Liver (tissue), 9 donors: Measurements from ENCODE around the gene MFSD6. TPM values are rescaled to one million over a fixed set of nuclear protein-coding genes. Genes with fewer than 3 reads are reported as not detected.

Experiments used
- DNase-seq: peaks from one replicate; pipeline ENCODE4 v3.0.0-alpha.2; 2017; ENCODE audit warnings: low spot score
- H3K27ac ChIP-seq, 2 donors: one replicate each; pipeline ENCODE4 v1.7.0; 2013; ENCODE audit warnings: inconsistent platforms in 2 of 2, low read length in 2 of 2, control low read depth in 1 of 2, low read depth in 1 of 2, mild to moderate bottlenecking in 1 of 2
- H3K27me3 ChIP-seq, 4 donors: one replicate each; pipeline versions ENCODE4 v1.6.1 to v1.7.0; 2013; ENCODE audit warnings: low read length in 3 of 4, inconsistent platforms in 1 of 4, mild to moderate bottlenecking in 1 of 4, moderate library complexity in 1 of 4; ENCODE audit not compliant: control insufficient read depth in 4 of 4, insufficient read depth in 4 of 4
- H3K36me3 ChIP-seq, 4 donors: one replicate each; pipeline versions ENCODE4 v1.6.1 to v1.7.0; 2013; ENCODE audit warnings: low read length in 3 of 4, mild to moderate bottlenecking in 3 of 4, low read depth in 1 of 4, moderate library complexity in 1 of 4; ENCODE audit not compliant: control insufficient read depth in 4 of 4, insufficient read depth in 3 of 4
- H3K4me1 ChIP-seq, 4 donors: one replicate each; pipeline versions ENCODE4 v1.6.1 to v1.7.0; 2013; ENCODE audit warnings: low read length in 3 of 4, mild to moderate bottlenecking in 3 of 4, moderate library complexity in 1 of 4; ENCODE audit not compliant: control insufficient read depth in 4 of 4, insufficient read depth in 4 of 4
- H3K4me3 ChIP-seq, 3 donors: one replicate each; pipeline versions ENCODE4 v1.6.1 to v1.7.0; 2013; ENCODE audit warnings: low read length in 3 of 3, control low read depth in 1 of 3, low read depth in 1 of 3, mild to moderate bottlenecking in 1 of 3
- H3K9ac ChIP-seq, 2 donors: one replicate each; pipeline ENCODE4 v1.7.0; 2013; ENCODE audit warnings: low read length in 2 of 2, mild to moderate bottlenecking in 2 of 2, moderate library complexity in 2 of 2, control low read depth in 1 of 2, low read depth in 1 of 2
- H3K9me3 ChIP-seq, 4 donors: one replicate each; pipeline versions ENCODE4 v1.6.1 to v1.7.0; 2013; ENCODE audit warnings: low read length in 3 of 4; ENCODE audit not compliant: control insufficient read depth in 4 of 4
- EGR1 ChIP-seq, 2 donors: IDR thresholded peaks; 2 replicates each; pipeline ENCODE4 v1.6.1; 2016 to 2018; ENCODE audit warnings: antibody characterized with exemption in 2 of 2, low read depth in 2 of 2
- FOXA1 ChIP-seq: IDR thresholded peaks from 2 replicates; pipeline ENCODE4 v1.6.1; 2016; ENCODE audit warnings: antibody characterized with exemption
- FOXA2 ChIP-seq: IDR thresholded peaks from 2 replicates; pipeline ENCODE4 v1.6.1; 2016; ENCODE audit warnings: antibody characterized with exemption
- GABPA ChIP-seq, 2 donors: IDR thresholded peaks in 1 of 2; conservative IDR thresholded peaks in 1 of 2; 2 replicates each; pipeline ENCODE4 v1.6.1; 2016; ENCODE audit warnings: antibody characterized with exemption in 2 of 2, mild to moderate bottlenecking in 1 of 2, moderate library complexity in 1 of 2
- HNF4A ChIP-seq, 2 donors: conservative IDR thresholded peaks; 2 replicates each; pipeline ENCODE4 v1.6.1; 2016; ENCODE audit warnings: antibody characterized with exemption in 2 of 2, mild to moderate bottlenecking in 2 of 2
- HNF4G ChIP-seq: IDR thresholded peaks from 2 replicates; pipeline ENCODE4 v1.6.1; 2016; ENCODE audit warnings: antibody characterized with exemption
- JUND ChIP-seq, 2 donors: IDR thresholded peaks; 2 replicates each; pipeline ENCODE4 v1.6.1; 2016; ENCODE audit warnings: antibody characterized with exemption in 2 of 2
- RAD21 ChIP-seq, 2 donors: IDR thresholded peaks; 2 replicates each; pipeline ENCODE4 v1.6.1; 2016; ENCODE audit warnings: antibody characterized with exemption in 2 of 2, mild to moderate bottlenecking in 2 of 2
- RXRA ChIP-seq, 2 donors: IDR thresholded peaks; 2 replicates each; pipeline ENCODE4 v1.6.1; 2017 to 2018; ENCODE audit warnings: antibody characterized with exemption in 2 of 2, mild to moderate bottlenecking in 1 of 2
- SP1 ChIP-seq: IDR thresholded peaks from 2 replicates; pipeline ENCODE4 v1.6.1; 2018; ENCODE audit warnings: antibody characterized with exemption, mild to moderate bottlenecking
- TAF1 ChIP-seq: conservative IDR thresholded peaks from 2 replicates; pipeline ENCODE4 v1.6.1; 2016; ENCODE audit warnings: antibody characterized with exemption, mild to moderate bottlenecking
- YY1 ChIP-seq: IDR thresholded peaks from 2 replicates; pipeline ENCODE4 v1.6.1; 2016; ENCODE audit warnings: antibody characterized with exemption, mild to moderate bottlenecking
- WGBS: extraction: QIAGEN DNeasy Blood & Tissue Kit; methylation state at CpG from one replicate; pipeline ENCODE4 v1.1.7; 2013; 5-methylcytosine and 5-hydroxymethylcytosine counted together
- polyA plus RNA-seq, 2 donors: library from polyadenylated mRNA; stranded (reverse) in 1 of 2; unstranded in 1 of 2; fragments of 200-250 nt in 1 of 2; fragments of >200 nt in 1 of 2; fragmentation: Nextera tagmentation in 1 of 2; extraction: Ambion mirVana in 1 of 2; gene quantifications; one replicate each; pipeline versions ENCODE4 v1.2.1 to v1.2.3, GENCODE V29; 2013 to 2015
- total RNA-seq, 2 donors: library from RNA; depleted of rRNA; stranded (reverse); fragments of >200 nt; gene quantifications; one replicate each; pipeline ENCODE4 v1.2.3, GENCODE V29; 2014
- TF ChIP-seq, protein P1 (sequence below): fragments of 150-350 bp; IDR thresholded peaks from 2 replicates; pipeline ENCODE4 v1.5.1; 2017; ENCODE audit warnings: improper control_type of control experiment, low read depth, low read length; ENCODE audit not compliant: missing input control
- TF ChIP-seq, protein P2 (sequence below): IDR thresholded peaks from 2 replicates; pipeline ENCODE4 v1.6.1; 2016; ENCODE audit warnings: antibody characterized with exemption
- TF ChIP-seq, protein P3 (sequence below): IDR thresholded peaks from 2 replicates; pipeline ENCODE4 v1.6.1; 2016; ENCODE audit warnings: antibody characterized with exemption, mild to moderate bottlenecking
- TF ChIP-seq, protein P4 (sequence below): IDR thresholded peaks from 2 replicates; pipeline ENCODE4 v1.6.1; 2016; ENCODE audit warnings: antibody characterized with exemption
- donor health status: healthy.
- donor health status: healthy.
- donor health status: healthy.
- donor health status: healthy.
- donor health status: healthy.

MFSD6 gene
- total and polyA plus RNA-seq, 4 donors: 0.83 to 9.5 (median 2.4) TPM

DNA sequence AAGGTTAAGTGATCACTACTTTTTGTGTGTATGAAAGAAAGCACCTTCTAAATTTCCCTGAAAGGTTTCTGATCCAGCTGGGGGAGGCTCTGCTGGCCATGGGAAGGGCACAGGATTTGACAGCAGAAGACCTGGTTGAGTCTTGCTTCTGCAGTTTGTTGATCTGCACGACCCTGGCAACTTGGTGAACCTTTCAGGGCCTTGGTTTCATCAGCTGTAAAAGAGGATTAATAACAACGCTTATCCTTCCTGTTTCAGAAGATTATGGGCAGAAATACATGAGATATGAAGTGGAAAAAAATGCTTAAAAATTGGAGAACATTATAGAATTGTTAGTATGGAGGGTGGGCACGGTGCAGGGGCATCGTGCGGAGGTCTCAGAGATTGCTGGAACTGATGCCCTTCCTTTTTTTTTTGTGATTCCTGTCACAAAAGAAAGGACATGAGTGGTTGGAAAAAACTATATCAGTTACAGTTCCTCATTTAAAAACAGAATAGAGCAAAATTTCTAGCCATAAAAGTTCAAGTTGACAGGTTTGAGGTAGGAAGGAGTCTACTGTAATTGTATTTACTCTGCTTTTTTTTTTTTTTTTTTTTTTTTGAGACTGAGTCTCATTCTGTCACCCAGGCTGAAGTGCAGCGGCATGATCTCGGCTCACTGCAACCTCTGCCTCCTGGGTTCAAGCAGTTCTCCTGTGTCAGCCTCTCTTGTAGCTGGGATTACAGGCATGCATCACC, 47.4 kb downstream of the MFSD6 start:
- Histone ChIP-seq H3K27ac (no peak overlapping the region), H3K4me1 (no peaks in the 10 kb centered on the region), H3K36me3 (no peaks in the 10 kb centered on the region), H3K9me3 (no peaks in the 10 kb centered on the region), H3K4me3 (no peak overlapping the region), H3K27me3 (no peaks in the 10 kb centered on the region), H3K9ac (no peak overlapping the region)
- TF ChIP-seq JUND (IDR thresholded peaks at IDR 0.05): no peak
- no peak for TF ChIP-seq EGR1 (IDR thresholded peaks at IDR 0.05; ENCODE audit: low read depth in 2 of 2)
- TF ChIP-seq, protein P1, sequence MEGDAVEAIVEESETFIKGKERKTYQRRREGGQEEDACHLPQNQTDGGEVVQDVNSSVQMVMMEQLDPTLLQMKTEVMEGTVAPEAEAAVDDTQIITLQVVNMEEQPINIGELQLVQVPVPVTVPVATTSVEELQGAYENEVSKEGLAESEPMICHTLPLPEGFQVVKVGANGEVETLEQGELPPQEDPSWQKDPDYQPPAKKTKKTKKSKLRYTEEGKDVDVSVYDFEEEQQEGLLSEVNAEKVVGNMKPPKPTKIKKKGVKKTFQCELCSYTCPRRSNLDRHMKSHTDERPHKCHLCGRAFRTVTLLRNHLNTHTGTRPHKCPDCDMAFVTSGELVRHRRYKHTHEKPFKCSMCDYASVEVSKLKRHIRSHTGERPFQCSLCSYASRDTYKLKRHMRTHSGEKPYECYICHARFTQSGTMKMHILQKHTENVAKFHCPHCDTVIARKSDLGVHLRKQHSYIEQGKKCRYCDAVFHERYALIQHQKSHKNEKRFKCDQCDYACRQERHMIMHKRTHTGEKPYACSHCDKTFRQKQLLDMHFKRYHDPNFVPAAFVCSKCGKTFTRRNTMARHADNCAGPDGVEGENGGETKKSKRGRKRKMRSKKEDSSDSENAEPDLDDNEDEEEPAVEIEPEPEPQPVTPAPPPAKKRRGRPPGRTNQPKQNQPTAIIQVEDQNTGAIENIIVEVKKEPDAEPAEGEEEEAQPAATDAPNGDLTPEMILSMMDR: no peak
- no peak for TF ChIP-seq TAF1
- no peak for TF ChIP-seq GABPA (IDR thresholded peaks at IDR 0.05 in 1 of 2, conservative IDR thresholded peaks at IDR 0.05 in 1 of 2)
- TF ChIP-seq FOXA2: no peak
- TF ChIP-seq YY1: no peak
- no peak for TF ChIP-seq RAD21 (IDR thresholded peaks at IDR 0.05)
- TF ChIP-seq SP1: no peak
- TF ChIP-seq, protein P2, sequence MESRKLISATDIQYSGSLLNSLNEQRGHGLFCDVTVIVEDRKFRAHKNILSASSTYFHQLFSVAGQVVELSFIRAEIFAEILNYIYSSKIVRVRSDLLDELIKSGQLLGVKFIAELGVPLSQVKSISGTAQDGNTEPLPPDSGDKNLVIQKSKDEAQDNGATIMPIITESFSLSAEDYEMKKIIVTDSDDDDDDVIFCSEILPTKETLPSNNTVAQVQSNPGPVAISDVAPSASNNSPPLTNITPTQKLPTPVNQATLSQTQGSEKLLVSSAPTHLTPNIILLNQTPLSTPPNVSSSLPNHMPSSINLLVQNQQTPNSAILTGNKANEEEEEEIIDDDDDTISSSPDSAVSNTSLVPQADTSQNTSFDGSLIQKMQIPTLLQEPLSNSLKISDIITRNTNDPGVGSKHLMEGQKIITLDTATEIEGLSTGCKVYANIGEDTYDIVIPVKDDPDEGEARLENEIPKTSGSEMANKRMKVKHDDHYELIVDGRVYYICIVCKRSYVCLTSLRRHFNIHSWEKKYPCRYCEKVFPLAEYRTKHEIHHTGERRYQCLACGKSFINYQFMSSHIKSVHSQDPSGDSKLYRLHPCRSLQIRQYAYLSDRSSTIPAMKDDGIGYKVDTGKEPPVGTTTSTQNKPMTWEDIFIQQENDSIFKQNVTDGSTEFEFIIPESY: no peak
- TF ChIP-seq HNF4G: no peak
- TF ChIP-seq, protein P3, sequence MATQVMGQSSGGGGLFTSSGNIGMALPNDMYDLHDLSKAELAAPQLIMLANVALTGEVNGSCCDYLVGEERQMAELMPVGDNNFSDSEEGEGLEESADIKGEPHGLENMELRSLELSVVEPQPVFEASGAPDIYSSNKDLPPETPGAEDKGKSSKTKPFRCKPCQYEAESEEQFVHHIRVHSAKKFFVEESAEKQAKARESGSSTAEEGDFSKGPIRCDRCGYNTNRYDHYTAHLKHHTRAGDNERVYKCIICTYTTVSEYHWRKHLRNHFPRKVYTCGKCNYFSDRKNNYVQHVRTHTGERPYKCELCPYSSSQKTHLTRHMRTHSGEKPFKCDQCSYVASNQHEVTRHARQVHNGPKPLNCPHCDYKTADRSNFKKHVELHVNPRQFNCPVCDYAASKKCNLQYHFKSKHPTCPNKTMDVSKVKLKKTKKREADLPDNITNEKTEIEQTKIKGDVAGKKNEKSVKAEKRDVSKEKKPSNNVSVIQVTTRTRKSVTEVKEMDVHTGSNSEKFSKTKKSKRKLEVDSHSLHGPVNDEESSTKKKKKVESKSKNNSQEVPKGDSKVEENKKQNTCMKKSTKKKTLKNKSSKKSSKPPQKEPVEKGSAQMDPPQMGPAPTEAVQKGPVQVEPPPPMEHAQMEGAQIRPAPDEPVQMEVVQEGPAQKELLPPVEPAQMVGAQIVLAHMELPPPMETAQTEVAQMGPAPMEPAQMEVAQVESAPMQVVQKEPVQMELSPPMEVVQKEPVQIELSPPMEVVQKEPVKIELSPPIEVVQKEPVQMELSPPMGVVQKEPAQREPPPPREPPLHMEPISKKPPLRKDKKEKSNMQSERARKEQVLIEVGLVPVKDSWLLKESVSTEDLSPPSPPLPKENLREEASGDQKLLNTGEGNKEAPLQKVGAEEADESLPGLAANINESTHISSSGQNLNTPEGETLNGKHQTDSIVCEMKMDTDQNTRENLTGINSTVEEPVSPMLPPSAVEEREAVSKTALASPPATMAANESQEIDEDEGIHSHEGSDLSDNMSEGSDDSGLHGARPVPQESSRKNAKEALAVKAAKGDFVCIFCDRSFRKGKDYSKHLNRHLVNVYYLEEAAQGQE: no peak
- TF ChIP-seq, protein P4, sequence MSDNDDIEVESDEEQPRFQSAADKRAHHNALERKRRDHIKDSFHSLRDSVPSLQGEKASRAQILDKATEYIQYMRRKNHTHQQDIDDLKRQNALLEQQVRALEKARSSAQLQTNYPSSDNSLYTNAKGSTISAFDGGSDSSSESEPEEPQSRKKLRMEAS: no peak
- no peak for TF ChIP-seq RXRA (IDR thresholded peaks at IDR 0.05)
- WGBS: 89% methylated on average over 7 of the region's 7 CpGs
- DNase-seq: no peak

DNA sequence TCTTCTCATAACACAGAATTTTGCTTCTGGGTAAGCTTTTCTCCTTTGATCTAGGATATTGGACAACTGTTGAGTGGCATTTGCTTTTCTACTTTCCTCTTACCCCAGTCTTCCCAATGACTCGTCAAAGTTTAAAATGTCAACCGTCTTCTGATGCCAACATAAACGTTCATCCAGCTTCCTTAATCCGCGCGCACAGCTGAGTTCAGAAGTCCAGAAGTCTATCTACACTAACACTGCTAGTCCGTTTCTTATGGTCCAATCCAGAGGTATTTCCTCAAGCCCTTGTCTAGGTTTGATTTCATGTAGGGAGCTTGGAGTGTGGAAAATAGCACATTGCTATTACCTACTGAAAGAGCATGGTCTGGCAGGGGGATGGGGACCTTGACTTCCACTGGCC, 48.7 kb downstream of the MFSD6 start:
- no peaks in the 10 kb centered on the region for H3K9me3 ChIP-seq
- no peaks in the 10 kb centered on the region for H3K36me3 ChIP-seq
- no peaks in the 10 kb centered on the region for H3K27me3 ChIP-seq
- H3K27ac ChIP-seq: no peak overlapping the region
- WGBS: 76% methylated on average over 7 of the region's 7 CpGs
- no peak overlapping the region for H3K4me3 ChIP-seq
- no peak overlapping the region for H3K9ac ChIP-seq
- H3K4me1 ChIP-seq: no peaks in the 10 kb centered on the region
- DNase-seq: no peak
- TF ChIP-seq, protein P3: no peak
- TF ChIP-seq FOXA1: no peak
- TF ChIP-seq SP1: no peak
- no peak for TF ChIP-seq HNF4G
- no peak for TF ChIP-seq EGR1 (IDR thresholded peaks at IDR 0.05; ENCODE audit: low read depth in 2 of 2)
- no peak for TF ChIP-seq RXRA (IDR thresholded peaks at IDR 0.05)
- no peak for TF ChIP-seq RAD21 (IDR thresholded peaks at IDR 0.05)
- TF ChIP-seq YY1: no peak
- TF ChIP-seq HNF4A (conservative IDR thresholded peaks at IDR 0.05): no peak
- TF ChIP-seq, protein P2: no peak
- TF ChIP-seq, protein P4: no peak
